ENCODE data around the gene MED25. TPM values are rescaled to one million over a fixed set of nuclear protein-coding genes. Genes with fewer than 3 reads are reported as not detected.

The MED25 gene
- total and polyA plus RNA-seq, 2 of the 8 experiments (the other 6 are each of a cell fraction or from before 2014, with no cell fraction given), result 21.6 to 71.4 TPM

- Histone ChIP-seq H3K4ac (replicated peaks; ENCODE audit: insufficient read length, low read depth, low read length) (no peak overlapping the region), H2AK5ac (ENCODE audit: low read depth, low read length) (no peak overlapping the region), H3K4me2 (ENCODE audit: insufficient read depth in 1 of 2, low read depth in 2 of 2, low read length in 2 of 2) (peak overlapping the region; percentile 64 to 81; a peak in 2 of 4 replicates), H2BK5ac (ENCODE audit: low read depth, low read length) (no peak overlapping the region), H4K20me1 (replicated peaks in 1 of 2; ENCODE audit: control insufficient read depth in 1 of 2, insufficient read depth in 2 of 2, low read length in 2 of 2) (peaks cover 1 to 10% of the 10 kb centered on the region in 2 experiments), H3K27ac (ENCODE audit: low read depth, low read length) (no peak overlapping the region), H2BK15ac (ENCODE audit: low read length) (no peak overlapping the region), H3K18ac (ENCODE audit: extremely low read depth, low read length) (no peak overlapping the region), H2BK120ac (replicated peaks; ENCODE audit: low read depth, low read length) (no peak overlapping the region), H2BK20ac (ENCODE audit: low read length) (no peak overlapping the region), H3K56ac (replicated peaks; ENCODE audit: insufficient read length, low read depth, low read length) (no peak overlapping the region), H3K9me3 (ENCODE audit: insufficient read depth in 2 of 2, low read depth in 1 of 2, low read length in 1 of 2) (no peaks in the 10 kb centered on the region), H3K9ac (replicated peaks in 1 of 4; ENCODE audit: extremely low read depth in 1 of 4, low read depth in 3 of 4, low read length in 3 of 4) (no peak overlapping the region), H3K4me1 (replicated peaks in 1 of 4; ENCODE audit: control insufficient read depth in 3 of 4, insufficient read depth in 4 of 4, low read length in 3 of 4) (peaks cover 4 to 16% (median 6%) of the 10 kb centered on the region in 4 experiments), H2BK12ac (ENCODE audit: low read depth, low read length) (no peak overlapping the region), H3K79me1 (ENCODE audit: low read depth, low read length) (peaks cover 2% of the 10 kb centered on the region; the same call in 1 of the 2 replicates), H3K4me3 (ENCODE audit: extremely low read depth in 1 of 4, insufficient read depth in 2 of 4, low read depth in 3 of 4, low read length in 4 of 4) (peak overlapping the region in 1 of 4 experiments; percentile 52; a peak in 1 of 8 replicates), H4K91ac (replicated peaks; ENCODE audit: insufficient read length, low read length) (no peak overlapping the region), H4K8ac (ENCODE audit: extremely low read depth, insufficient read depth, low read length) (peak overlapping the region; percentile 35; the same call in 1 of the 2 replicates), H3K14ac (ENCODE audit: insufficient read length) (no peak overlapping the region), H3K23ac (ENCODE audit: insufficient read length) (no peak overlapping the region), H4K5ac (ENCODE audit: insufficient read length, low read depth, low read length) (no peak overlapping the region), H3K23me2 (ENCODE audit: low read depth, low read length) (peaks cover 2% of the 10 kb centered on the region; the same call in 1 of the 2 replicates), H3K79me2 (ENCODE audit: control insufficient read depth in 1 of 2, insufficient read depth in 2 of 2, low read length in 2 of 2) (no peaks in the 10 kb centered on the region), H2AFZ (ENCODE audit: low read length) (no peak overlapping the region), H3K36me3 (ENCODE audit: control insufficient read depth in 2 of 4, insufficient read depth in 4 of 4, low read length in 3 of 4) (peaks cover 4 to 30% (median 16%) of the 10 kb centered on the region in 4 experiments), H3K27me3 (replicated peaks in 1 of 4; ENCODE audit: control insufficient read depth in 3 of 4, extremely low read depth in 1 of 4, insufficient read depth in 3 of 4, low read length in 3 of 4) (no peaks in the 10 kb centered on the region)
- FAIRE-seq (no peak), DNase-seq (ENCODE audit: low read depth in 1 of 2, low spot score in 2 of 2) (no peak)
- CTCF ChIA-PET (ENCODE audit: partially characterized antibody), result interaction anchor here (0.9 to 2.3 kb wide), 7 partner anchors 9 to 84 kb away, joined by 3 to 12 read pairs (median 4); no protein-coding TSS in a partner anchor
- POLR2A ChIA-PET (ENCODE audit: partially characterized antibody), result interaction anchor here (1.2 to 2.6 kb wide), 5 partner anchors 10 to 112 kb away, joined by 3 to 11 read pairs (median 4); partner anchors contain the start of genes ADM5 and FUZ
- WGBS, 2 experiments (ENCODE audit: extremely low coverage in 1 of 2, insufficient coverage in 1 of 2, insufficient read length in 1 of 2, insufficient replicate concordance in 2 of 2, low coverage in 1 of 2, low lambda C conversion rate in 2 of 2, missing lambda C conversion rate in 1 of 2), result 89% methylated on average over 21 of the region's 32 CpGs; no CpG with 5 or more reads in 1 of the 2 experiments
- TF ChIP-seq, protein P1, sequence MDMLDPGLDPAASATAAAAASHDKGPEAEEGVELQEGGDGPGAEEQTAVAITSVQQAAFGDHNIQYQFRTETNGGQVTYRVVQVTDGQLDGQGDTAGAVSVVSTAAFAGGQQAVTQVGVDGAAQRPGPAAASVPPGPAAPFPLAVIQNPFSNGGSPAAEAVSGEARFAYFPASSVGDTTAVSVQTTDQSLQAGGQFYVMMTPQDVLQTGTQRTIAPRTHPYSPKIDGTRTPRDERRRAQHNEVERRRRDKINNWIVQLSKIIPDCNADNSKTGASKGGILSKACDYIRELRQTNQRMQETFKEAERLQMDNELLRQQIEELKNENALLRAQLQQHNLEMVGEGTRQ (IDR thresholded peaks at IDR 0.05; ENCODE audit: low read length), result no peak
- no peak for TF ChIP-seq SAP30 (IDR thresholded peaks at IDR 0.05; ENCODE audit: insufficient read depth, insufficient replicate concordance, low read length)
- no peak for TF ChIP-seq CBX5 (IDR thresholded peaks at IDR 0.05; ENCODE audit: low read depth, low read length)
- no peak for TF ChIP-seq POLR2AphosphoS5 (IDR thresholded peaks at IDR 0.05; ENCODE audit: low read depth, low read length)
- no peak for TF ChIP-seq CEBPB (IDR thresholded peaks at IDR 0.05; ENCODE audit: low read depth, low read length)
- TF ChIP-seq, protein P2, sequence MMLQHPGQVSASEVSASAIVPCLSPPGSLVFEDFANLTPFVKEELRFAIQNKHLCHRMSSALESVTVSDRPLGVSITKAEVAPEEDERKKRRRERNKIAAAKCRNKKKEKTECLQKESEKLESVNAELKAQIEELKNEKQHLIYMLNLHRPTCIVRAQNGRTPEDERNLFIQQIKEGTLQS (IDR thresholded peaks at IDR 0.05; ENCODE audit: insufficient read depth, low read depth, low read length), result no peak
- no peak for TF ChIP-seq BCL11A (IDR thresholded peaks at IDR 0.05; ENCODE audit: low read depth in 2 of 2, low read length in 2 of 2)
- TF ChIP-seq TAF7 (optimal IDR thresholded peaks at IDR 0.05; ENCODE audit: borderline replicate concordance, low read depth, low read length), result no peak
- no peak for TF ChIP-seq RBBP5 (IDR thresholded peaks at IDR 0.05; ENCODE audit: borderline replicate concordance, low read depth, low read length)
- no peak for TF ChIP-seq JUND (IDR thresholded peaks at IDR 0.05; ENCODE audit: low read length)
- TF ChIP-seq GTF2F1 (IDR thresholded peaks at IDR 0.05; ENCODE audit: borderline replicate concordance, low read depth, low read length), result no peak
- TF ChIP-seq POLR2A (IDR thresholded peaks at IDR 0.05; ENCODE audit: control extremely low read depth in 1 of 2, low read depth in 2 of 2, low read length in 2 of 2), result no peak
These were observed 16.6 kb upstream of the MED25 start for GRCh38 chr19:49801401-49801888.
